ENCODE results near the gene TWIST2.

TWIST2 gene

DNA sequence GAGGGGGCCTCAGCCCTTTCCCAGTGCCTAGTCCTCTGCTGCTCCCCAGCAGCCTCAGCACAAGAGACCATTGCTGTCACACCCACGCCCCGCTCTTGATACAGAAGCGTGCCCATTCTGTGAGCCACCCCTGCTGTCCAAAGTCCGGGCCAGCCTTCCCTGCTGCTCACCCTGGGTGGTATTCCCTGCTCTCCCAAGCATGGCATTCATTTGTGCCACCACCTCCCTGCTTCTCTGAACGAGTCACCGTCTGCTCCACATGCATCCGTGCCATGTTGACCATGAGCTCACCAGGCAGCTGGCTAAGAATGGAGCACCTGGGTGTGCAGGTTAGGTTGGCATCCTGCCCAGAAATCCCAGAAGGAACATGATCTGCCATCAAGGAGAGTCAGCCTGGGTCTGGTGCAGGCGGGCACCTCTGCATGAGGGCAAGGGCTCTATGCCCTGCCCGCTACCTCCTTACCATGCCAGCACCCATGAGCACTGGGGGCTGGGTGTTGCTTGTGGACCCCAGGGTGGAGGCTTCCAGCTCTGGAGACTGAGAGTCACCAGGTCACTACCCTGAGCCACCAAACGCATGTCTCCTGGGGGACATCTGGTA, 63.0 kb downstream of the TWIST2 start:
- no peak for TF ChIP-seq CTCF (IDR thresholded peaks at IDR 0.05)
- no peak for DNase-seq
- Mint-ChIP-seq H3K27me3 (ENCODE audit: low read depth, poor library complexity) (peaks cover 9% of the 10 kb centered on the region), H3K4me1 (peaks cover 18% of the 10 kb centered on the region), H3K4me3 (no peak overlapping the region), H3K9me3 (peaks cover 14% of the 10 kb centered on the region), H3K27ac (no peak overlapping the region), H3K36me3 (ENCODE audit: low read depth) (peaks cover 6% of the 10 kb centered on the region)

DNA sequence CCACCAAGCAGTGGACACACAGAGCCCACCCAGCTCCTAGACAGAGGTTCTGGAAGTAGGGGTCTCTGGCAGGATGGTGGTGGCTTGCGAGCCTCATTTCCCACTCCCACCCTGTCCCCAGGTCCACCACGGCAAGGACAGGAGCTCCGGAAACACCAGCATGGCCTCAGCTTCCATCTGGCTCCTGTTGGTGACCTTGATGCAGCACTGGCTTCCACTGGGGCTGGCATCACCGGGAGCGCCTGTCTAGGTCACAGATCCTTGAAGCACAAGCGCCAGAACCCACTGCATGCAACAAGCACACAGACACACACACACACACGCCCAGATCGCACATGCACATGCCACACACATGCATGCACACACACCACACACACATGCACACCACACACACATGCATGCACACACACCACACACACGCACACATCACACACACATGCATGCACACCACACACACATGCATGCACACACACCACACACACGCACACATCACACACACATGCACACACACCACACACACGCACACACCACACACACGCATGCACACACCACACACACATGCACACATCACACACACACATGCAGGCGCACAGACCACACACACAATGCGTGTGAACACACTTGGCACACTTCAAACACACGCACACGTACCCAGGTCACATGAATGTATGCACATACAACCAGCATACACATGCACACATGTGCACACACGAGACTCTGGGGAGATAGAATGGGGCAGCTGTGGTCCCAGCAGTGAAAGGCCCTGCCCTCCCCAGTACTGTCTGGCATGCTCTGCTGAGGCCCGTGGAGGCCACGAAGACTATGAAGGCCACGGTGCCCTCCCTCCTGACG, 63.7 kb downstream of the TWIST2 start:
- Mint-ChIP-seq H3K27ac (no peak overlapping the region), H3K4me3 (peak overlapping the region; percentile 56), H3K4me1 (peaks cover 22% of the 10 kb centered on the region), H3K36me3 (ENCODE audit: low read depth) (peaks cover 6% of the 10 kb centered on the region), H3K9me3 (peaks cover 15% of the 10 kb centered on the region), H3K27me3 (ENCODE audit: low read depth, poor library complexity) (peaks cover 5% of the 10 kb centered on the region)
- no peak for DNase-seq
- no peak for TF ChIP-seq CTCF (IDR thresholded peaks at IDR 0.05)

DNA sequence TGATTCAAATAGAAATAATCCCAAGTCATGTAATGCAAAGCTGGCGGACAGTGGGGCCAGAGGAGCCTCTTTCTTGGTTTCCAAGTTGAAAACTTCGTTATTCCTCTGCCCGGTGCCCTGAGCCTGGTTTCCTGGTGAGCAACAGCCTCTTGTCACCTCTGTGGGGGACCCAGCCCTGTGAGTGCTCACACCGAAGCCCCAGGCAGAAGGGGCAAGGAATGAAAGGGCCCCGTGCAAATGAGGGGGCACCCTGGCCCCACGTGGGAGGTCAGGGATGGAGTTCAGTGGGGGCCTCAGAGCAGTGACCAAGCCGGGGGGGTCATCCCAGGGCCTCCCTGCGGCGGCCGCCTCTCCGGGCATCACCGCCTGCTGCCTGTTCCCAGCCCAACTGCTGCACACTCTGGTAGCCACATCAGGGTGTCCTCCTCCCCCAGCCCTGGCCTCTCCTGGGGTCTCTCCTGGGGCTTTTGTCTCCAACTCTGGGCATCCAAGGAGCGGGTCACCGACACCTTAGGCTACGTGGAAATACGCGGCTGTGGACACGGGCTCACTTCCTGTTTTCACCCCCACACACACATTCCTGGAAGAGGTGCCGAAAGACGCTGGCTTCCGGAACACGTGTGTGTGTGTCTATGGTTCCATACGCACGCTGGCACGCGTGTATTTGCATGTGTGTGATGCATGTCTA, 64.5 kb downstream of the TWIST2 start:
- Mint-ChIP-seq H3K4me3 (no peak overlapping the region), H3K27me3 (ENCODE audit: low read depth, poor library complexity) (peaks cover 10% of the 10 kb centered on the region), H3K4me1 (peaks cover 22% of the 10 kb centered on the region), H3K36me3 (ENCODE audit: low read depth) (peaks cover 6% of the 10 kb centered on the region), H3K27ac (peak overlapping the region; percentile 70), H3K9me3 (peaks cover 15% of the 10 kb centered on the region)
- no peak for TF ChIP-seq CTCF (IDR thresholded peaks at IDR 0.05)
- DNase-seq: no peak

GRCh38 chr2:238912916-238913875, 65.3 kb downstream of the TWIST2 start:
- H3K27ac Mint-ChIP-seq: peak overlapping the region; percentile 70
- DNase-seq: no peak
- peaks cover 22% of the 10 kb centered on the region for H3K4me1 Mint-ChIP-seq
- H3K9me3 Mint-ChIP-seq: peaks cover 15% of the 10 kb centered on the region
- peaks cover 12% of the 10 kb centered on the region for H3K27me3 Mint-ChIP-seq (ENCODE audit: low read depth, poor library complexity)
- peaks cover 6% of the 10 kb centered on the region for H3K36me3 Mint-ChIP-seq (ENCODE audit: low read depth)
- peak overlapping the region; percentile 33 for H3K4me3 Mint-ChIP-seq
- no peak for TF ChIP-seq CTCF (IDR thresholded peaks at IDR 0.05)

DNA sequence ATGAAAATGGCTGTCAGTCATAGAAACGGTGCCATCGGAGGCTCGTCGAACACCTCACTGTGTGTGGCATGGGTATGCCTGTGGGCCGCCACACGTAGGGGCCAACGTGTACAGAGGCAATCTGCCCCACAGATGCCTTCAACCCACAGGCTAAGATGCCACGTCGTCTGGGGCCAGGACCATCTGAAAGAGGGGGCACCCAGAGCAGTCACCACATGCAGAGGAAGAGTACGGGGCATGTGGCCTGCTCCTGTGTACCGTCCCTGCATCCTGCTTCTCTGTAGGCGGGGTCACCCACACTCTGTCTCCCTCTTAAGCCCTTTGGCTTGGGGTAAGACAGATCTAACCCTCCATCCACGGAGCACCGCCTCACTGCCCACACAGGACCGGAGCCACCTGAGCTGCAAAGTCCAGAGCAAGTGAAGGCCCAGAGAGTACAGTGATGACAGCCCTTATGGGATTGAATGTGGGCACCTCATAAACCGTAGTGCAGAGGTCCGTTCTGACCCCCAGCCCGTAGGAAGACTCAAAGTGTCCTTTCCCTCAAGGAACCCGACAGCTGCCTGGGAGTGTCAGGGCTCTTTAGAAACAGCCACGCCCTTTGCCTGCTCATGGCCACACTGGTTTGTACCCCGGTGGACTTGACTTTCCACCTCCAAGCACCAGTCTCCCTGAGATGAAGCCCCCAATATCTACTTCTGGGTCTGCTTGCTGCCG, 66.2 kb downstream of the TWIST2 start:
- H3K4me3 Mint-ChIP-seq: no peak overlapping the region
- peaks cover 15% of the 10 kb centered on the region for H3K9me3 Mint-ChIP-seq
- peaks cover 24% of the 10 kb centered on the region for H3K4me1 Mint-ChIP-seq
- no peak overlapping the region for H3K27ac Mint-ChIP-seq
- DNase-seq: no peak
- H3K36me3 Mint-ChIP-seq (ENCODE audit: low read depth): peaks cover 6% of the 10 kb centered on the region
- peaks cover 16% of the 10 kb centered on the region for H3K27me3 Mint-ChIP-seq (ENCODE audit: low read depth, poor library complexity)
- no peak for TF ChIP-seq CTCF (IDR thresholded peaks at IDR 0.05)
